ENCODE measurements around the gene HLA-DOA.

HLA-DOA gene

GRCh38 chr6:33018904-33019303, 9.5 kb upstream of the HLA-DOA start:
- Histone ChIP-seq H3K36me3 (ENCODE audit: insufficient read depth) (no peaks in the 10 kb centered on the region), H3K27me3 (ENCODE audit: insufficient read depth, low read depth) (no peaks in the 10 kb centered on the region), H3K79me2 (ENCODE audit: insufficient read depth, low read depth) (no peaks in the 10 kb centered on the region), H2AFZ (ENCODE audit: low read depth) (peak overlapping the region; percentile 16; the same call in 1 of the 2 replicates), H3K4me2 (0 out of 2 replicates have a peak overlapping the region, but pooled peaks have one; percentile 27), H4K20me1 (ENCODE audit: insufficient read depth) (no peaks in the 10 kb centered on the region), H3K9ac (no peak overlapping the region), H3K27ac (no peak overlapping the region), H3K4me3 (IDR thresholded peaks at IDR 0.05; ENCODE audit: insufficient read depth, low read depth, low read length) (no peak overlapping the region), H3K4me1 (ENCODE audit: low read depth, poor library complexity, severe bottlenecking) (no peaks in the 10 kb centered on the region)
- TF ChIP-seq CTCF (conservative IDR thresholded peaks at IDR 0.05; ENCODE audit: low read depth, low read length): no peak

GRCh38 chr6:33018418-33018817, 9.0 kb upstream of the HLA-DOA start:
- H4K20me1 ChIP-seq (ENCODE audit: insufficient read depth): no peaks in the 10 kb centered on the region
- no peak overlapping the region for H3K9ac ChIP-seq
- H3K79me2 ChIP-seq (ENCODE audit: insufficient read depth, low read depth): no peaks in the 10 kb centered on the region
- no peaks in the 10 kb centered on the region for H3K36me3 ChIP-seq (ENCODE audit: insufficient read depth)
- no peak overlapping the region for H3K4me3 ChIP-seq (IDR thresholded peaks at IDR 0.05; ENCODE audit: insufficient read depth, low read depth, low read length)
- no peak overlapping the region for H3K27ac ChIP-seq
- TF ChIP-seq CTCF (conservative IDR thresholded peaks at IDR 0.05; ENCODE audit: low read depth, low read length): no peak
- no peaks in the 10 kb centered on the region for H3K4me1 ChIP-seq (ENCODE audit: low read depth, poor library complexity, severe bottlenecking)
- no peaks in the 10 kb centered on the region for H3K27me3 ChIP-seq (ENCODE audit: insufficient read depth, low read depth)
- 0 out of 2 replicates have a peak overlapping the region, but pooled peaks have one; percentile 27 for H3K4me2 ChIP-seq
- no peak overlapping the region for H2AFZ ChIP-seq (ENCODE audit: low read depth)

- H4K20me1 ChIP-seq (ENCODE audit: insufficient read depth): no peaks in the 10 kb centered on the region
- no peak overlapping the region for H3K4me3 ChIP-seq (IDR thresholded peaks at IDR 0.05; ENCODE audit: insufficient read depth, low read depth, low read length)
- H2AFZ ChIP-seq (ENCODE audit: low read depth): 0 out of 2 replicates have a peak overlapping the region, but pooled peaks have one; percentile 2
- no peak overlapping the region for H3K27ac ChIP-seq
- H3K9ac ChIP-seq: no peak overlapping the region
- H3K4me1 ChIP-seq (ENCODE audit: low read depth, poor library complexity, severe bottlenecking): no peaks in the 10 kb centered on the region
- H3K79me2 ChIP-seq (ENCODE audit: insufficient read depth, low read depth): no peaks in the 10 kb centered on the region
- H3K4me2 ChIP-seq: no peak overlapping the region
- no peak for TF ChIP-seq CTCF (conservative IDR thresholded peaks at IDR 0.05; ENCODE audit: low read depth, low read length)
- no peaks in the 10 kb centered on the region for H3K36me3 ChIP-seq (ENCODE audit: insufficient read depth)
- H3K27me3 ChIP-seq (ENCODE audit: insufficient read depth, low read depth): no peaks in the 10 kb centered on the region
Observed at GRCh38 chr6:33017694-33018353, 8.4 kb upstream of the HLA-DOA start.

GRCh38 chr6:33017018-33017417, 7.6 kb upstream of the HLA-DOA start:
- H3K79me2 ChIP-seq (ENCODE audit: insufficient read depth, low read depth): no peaks in the 10 kb centered on the region
- no peak overlapping the region for H3K4me3 ChIP-seq (IDR thresholded peaks at IDR 0.05; ENCODE audit: insufficient read depth, low read depth, low read length)
- H3K9ac ChIP-seq: no peak overlapping the region
- H3K27ac ChIP-seq: no peak overlapping the region
- H2AFZ ChIP-seq (ENCODE audit: low read depth): no peak overlapping the region
- H4K20me1 ChIP-seq (ENCODE audit: insufficient read depth): no peaks in the 10 kb centered on the region
- no peaks in the 10 kb centered on the region for H3K27me3 ChIP-seq (ENCODE audit: insufficient read depth, low read depth)
- H3K4me1 ChIP-seq (ENCODE audit: low read depth, poor library complexity, severe bottlenecking): no peaks in the 10 kb centered on the region
- no peak for TF ChIP-seq CTCF (conservative IDR thresholded peaks at IDR 0.05; ENCODE audit: low read depth, low read length)
- H3K36me3 ChIP-seq (ENCODE audit: insufficient read depth): no peaks in the 10 kb centered on the region
- H3K4me2 ChIP-seq: no peak overlapping the region

Data from KMS-11 (cell line).